Measurements from ENCODE around the gene GPC6. TPM values are rescaled to one million over a fixed set of nuclear protein-coding genes. Genes with fewer than 3 reads are reported as not detected.

Gene GPC6
- total and polyA plus RNA-seq, 9 of the 15 experiments (the other 6 are each of a cell fraction or from before 2014, with no cell fraction given), result under 0.01 to 0.20 (median 0.01) TPM; not detected in 4

DNA sequence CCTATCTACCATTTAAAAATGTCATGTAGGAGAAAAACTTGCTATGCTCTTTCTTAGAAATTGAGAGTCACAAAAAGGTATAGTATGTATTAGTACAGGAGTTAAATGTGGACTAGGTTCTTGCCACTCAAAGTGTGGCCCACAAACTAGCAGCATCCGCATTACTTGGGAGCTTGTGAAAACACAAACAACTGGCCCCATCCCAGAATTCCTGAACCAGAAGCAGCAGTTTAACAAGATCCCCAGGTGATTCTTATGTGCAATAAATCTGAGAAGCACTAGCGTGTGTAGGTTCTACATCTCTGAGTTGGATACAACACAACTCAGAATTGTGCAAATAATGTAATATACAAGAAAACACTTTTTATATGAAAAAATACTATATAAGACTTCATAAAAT, 927.0 kb downstream of the GPC6 start:
- FAIRE-seq (no peak), DNase-seq (ENCODE audit: extremely low read depth in 1 of 4, low spot score in 3 of 4) (no peak), ATAC-seq (no peak)
- Histone ChIP-seq H3K4me2 (ENCODE audit: insufficient read depth, low read length) (no peak overlapping the region), H3K4me1 (replicated peaks in 1 of 2; ENCODE audit: control insufficient read depth in 2 of 2, insufficient read depth in 2 of 2, low read length in 2 of 2) (no peaks in the 10 kb centered on the region), H3K4me3 (no peak overlapping the region), H3K36me3 (ENCODE audit: control insufficient read depth, insufficient read depth, low read length) (no peaks in the 10 kb centered on the region), H3K79me2 (ENCODE audit: control insufficient read depth, insufficient read depth, low read length) (no peaks in the 10 kb centered on the region), H2AFZ (ENCODE audit: low read depth, low read length) (no peak overlapping the region), H4K20me1 (replicated peaks; ENCODE audit: control insufficient read depth, insufficient read depth, low read length) (no peaks in the 10 kb centered on the region), H3K9me1 (ENCODE audit: control insufficient read depth, insufficient read depth, low read length) (no peaks in the 10 kb centered on the region), H3K27ac (ENCODE audit: extremely low read depth, low read depth, low read length) (no peak overlapping the region), H3K9ac (ENCODE audit: insufficient read depth in 1 of 2, low read depth in 2 of 2, low read length in 2 of 2) (no peak overlapping the region), H3K9me3 (replicated peaks; ENCODE audit: control insufficient read depth, insufficient read depth, low read depth, low read length) (no peaks in the 10 kb centered on the region), H3K27me3 (ENCODE audit: control insufficient read depth in 2 of 2, insufficient read depth in 2 of 2, low read length in 2 of 2) (no peaks in the 10 kb centered on the region)
- in situ Hi-C loops (cut with MboI) (no loop called here), intact Hi-C loops (cut with micrococcal nuclease) (no loop called here)
- 14% methylated on average over 2 of the region's 2 CpGs for WGBS (ENCODE audit: insufficient coverage, low coverage, missing lambda C conversion rate)
- CTCF ChIA-PET (ENCODE audit: low intra/inter-chr PET ratio), result no interaction called here
- BruUV-seq (replicated peaks), result no TSS peak
- POLR2A ChIA-PET, result interaction anchor here (0.8 kb wide), 1 partner anchor 1393 kb away, joined by 4 read pairs; no protein-coding TSS in a partner anchor
- TF ChIP-seq MTA1 (IDR thresholded peaks at IDR 0.05; ENCODE audit: borderline replicate concordance) (no peak), MECOM (CRISPR knock-in tag; IDR thresholded peaks at IDR 0.05) (no peak)
- TF ChIP-seq, protein P1, sequence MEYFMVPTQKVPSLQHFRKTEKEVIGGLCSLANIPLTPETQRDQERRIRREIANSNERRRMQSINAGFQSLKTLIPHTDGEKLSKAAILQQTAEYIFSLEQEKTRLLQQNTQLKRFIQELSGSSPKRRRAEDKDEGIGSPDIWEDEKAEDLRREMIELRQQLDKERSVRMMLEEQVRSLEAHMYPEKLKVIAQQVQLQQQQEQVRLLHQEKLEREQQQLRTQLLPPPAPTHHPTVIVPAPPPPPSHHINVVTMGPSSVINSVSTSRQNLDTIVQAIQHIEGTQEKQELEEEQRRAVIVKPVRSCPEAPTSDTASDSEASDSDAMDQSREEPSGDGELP (CRISPR knock-in tag; IDR thresholded peaks at IDR 0.05; ENCODE audit: borderline replicate concordance), result no peak
- TF ChIP-seq, protein P2, sequence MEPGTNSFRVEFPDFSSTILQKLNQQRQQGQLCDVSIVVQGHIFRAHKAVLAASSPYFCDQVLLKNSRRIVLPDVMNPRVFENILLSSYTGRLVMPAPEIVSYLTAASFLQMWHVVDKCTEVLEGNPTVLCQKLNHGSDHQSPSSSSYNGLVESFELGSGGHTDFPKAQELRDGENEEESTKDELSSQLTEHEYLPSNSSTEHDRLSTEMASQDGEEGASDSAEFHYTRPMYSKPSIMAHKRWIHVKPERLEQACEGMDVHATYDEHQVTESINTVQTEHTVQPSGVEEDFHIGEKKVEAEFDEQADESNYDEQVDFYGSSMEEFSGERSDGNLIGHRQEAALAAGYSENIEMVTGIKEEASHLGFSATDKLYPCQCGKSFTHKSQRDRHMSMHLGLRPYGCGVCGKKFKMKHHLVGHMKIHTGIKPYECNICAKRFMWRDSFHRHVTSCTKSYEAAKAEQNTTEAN (CRISPR knock-in tag; IDR thresholded peaks at IDR 0.05), result no peak
